HepG2 (cell line): ENCODE measurements around the gene ASXL3. TPM values are rescaled to one million over a fixed set of nuclear protein-coding genes. Genes with fewer than 3 reads are reported as not detected.

Source experiments
- ATAC-seq: fragments of 200-7000 bp; cut with Tn5 transposase; 3 replicates; pipeline ENCODE4 v1.9.1; 2020; ENCODE audit warnings: mild to moderate bottlenecking, moderate library complexity
- BruUV-seq: library from RNA; stranded (reverse); fragments of 400-500 nt; replicated peaks from 2 replicates; lab custom pipeline; 2021; lab: Mats Ljungman, UMichigan
- CTCF ChIA-PET: fragments of 300-600 bp; formaldehyde crosslinking; extraction: SDS; loops from one replicate; lab custom pipeline; 2021; ENCODE audit warnings: low total read pairs, inconsistent platforms, low intra/inter-chr PET ratio; lab: Yijun Ruan, JAX
- POLR2A ChIA-PET: fragments of 350-600 bp; sonication (Branson Sonifier 250); formaldehyde crosslinking; loops from one replicate; lab custom pipeline; 2020; ENCODE audit warnings: antibody characterized with exemption, inconsistent platforms; lab: Yijun Ruan, JAX
- DNase-seq: peaks from one replicate; pipeline ENCODE4 v3.0.0-alpha.2; 2015; ENCODE audit warnings: low spot score
- FAIRE-seq: peaks from 3 replicates; lab custom pipeline; 2011; peaks lifted over from hg19 to GRCh38; lab: Jason Lieb, UNC
- H2AFZ ChIP-seq: one replicate; pipeline ENCODE4 v1.6.1; 2011; ENCODE audit warnings: low read length, inconsistent platforms
- H3K27ac ChIP-seq: fragments of 300-600 bp; 3 replicates; pipeline ENCODE4 v1.8.0; 2011; ENCODE audit warnings: mixed run types, mild to moderate bottlenecking, mixed read lengths, low read length, inconsistent platforms; ENCODE audit not compliant: insufficient read depth; ENCODE audit errors: extremely low read length
- H3K27me3 ChIP-seq, 2 experiments: fragments of 200-600 bp in 1 of 2; 2 replicates in 1 of 2; 3 replicates in 1 of 2; pipeline versions ENCODE4 v1.6.0 to v1.8.0; 2011; ENCODE audit warnings: low read length in 2 of 2, mild to moderate bottlenecking in 2 of 2, moderate library complexity in 2 of 2, inconsistent platforms in 1 of 2; ENCODE audit not compliant: insufficient read depth in 2 of 2, control insufficient read depth in 1 of 2
- H3K36me3 ChIP-seq, 2 experiments: fragments of 200-600 bp in 1 of 2; replicated peaks in 1 of 2; 2 replicates in 1 of 2; 3 replicates in 1 of 2; pipeline versions ENCODE4 v1.5.1 to v1.8.0; 2011; ENCODE audit warnings: low read length in 2 of 2, inconsistent platforms in 1 of 2; ENCODE audit not compliant: insufficient read depth in 2 of 2, control insufficient read depth in 1 of 2
- H3K4me1 ChIP-seq: 2 replicates; pipeline ENCODE4 v1.5.1; 2012; ENCODE audit warnings: low read length, inconsistent platforms; ENCODE audit not compliant: insufficient read depth
- H3K4me2 ChIP-seq: 2 replicates; pipeline ENCODE4 v1.6.0; 2011; ENCODE audit warnings: low read depth, low read length, inconsistent platforms
- H3K4me3 ChIP-seq, 3 experiments: fragments of 200-600 bp in 1 of 3; sonication (generic), shearing (Covaris generic) in 1 of 3; replicated peaks in 1 of 3; 2 replicates each; pipeline ENCODE4 v1.5.1; 2011 to 2016; ENCODE audit warnings: low read length in 3 of 3, inconsistent platforms in 2 of 3, low read depth in 2 of 3, mild to moderate bottlenecking in 2 of 3, control low read depth in 1 of 3, mixed read lengths in 1 of 3; ENCODE audit not compliant: insufficient read depth in 1 of 3
- H3K79me2 ChIP-seq: one replicate; pipeline ENCODE4 v1.6.1; 2011; ENCODE audit warnings: low read length, inconsistent platforms; ENCODE audit not compliant: insufficient read depth
- H3K9ac ChIP-seq: 2 replicates; pipeline ENCODE4 v1.6.0; 2011; ENCODE audit warnings: mild to moderate bottlenecking, low read depth, low read length, inconsistent platforms; ENCODE audit not compliant: insufficient read depth
- H3K9me3 ChIP-seq: 2 replicates; pipeline ENCODE4 v1.5.1; 2012; ENCODE audit warnings: mild to moderate bottlenecking, low read length
- H4K20me1 ChIP-seq: 2 replicates; pipeline ENCODE4 v1.6.0; 2011; ENCODE audit warnings: inconsistent platforms, mild to moderate bottlenecking, low read length, moderate library complexity; ENCODE audit not compliant: insufficient read depth
- ATF7 ChIP-seq, 2 experiments: fragments of 450-650 bp in 1 of 2; sonication (generic) in 1 of 2; formaldehyde crosslinking in 1 of 2; IDR thresholded peaks; 2 replicates each; pipeline versions ENCODE4 v1.4.0 to v1.6.1; 2016 to 2020; ENCODE audit warnings: antibody characterized with exemption in 1 of 2, mild to moderate bottlenecking in 1 of 2, missing genetic modification reagents in 1 of 2
- BORCS8-MEF2B ChIP-seq: sonication (generic); formaldehyde crosslinking; IDR thresholded peaks from 2 replicates; pipeline ENCODE4 v1.8.0; 2022; ENCODE audit warnings: mild to moderate bottlenecking, missing genetic modification reagents
- FOXP4 ChIP-seq: sonication (generic); formaldehyde crosslinking; IDR thresholded peaks from 2 replicates; pipeline ENCODE4 v1.4.0; 2020; ENCODE audit warnings: missing genetic modification reagents
- JUN ChIP-seq: sonication (generic); formaldehyde crosslinking; IDR thresholded peaks from 2 replicates; pipeline ENCODE4 v1.4.0; 2020; ENCODE audit warnings: mild to moderate bottlenecking, missing genetic modification reagents
- KDM6A ChIP-seq: IDR thresholded peaks from 2 replicates; pipeline ENCODE4 v1.6.1; 2016; ENCODE audit warnings: low read depth
- MEIS1 ChIP-seq: sonication (generic); formaldehyde crosslinking; IDR thresholded peaks from 2 replicates; pipeline ENCODE4 v1.9.0; 2021; ENCODE audit warnings: mild to moderate bottlenecking, missing genetic modification reagents, moderate library complexity, borderline replicate concordance
- PAXIP1 ChIP-seq: sonication (generic); formaldehyde crosslinking; conservative IDR thresholded peaks from 2 replicates; pipeline ENCODE4 v1.4.0; 2020; ENCODE audit warnings: mild to moderate bottlenecking, missing genetic modification reagents, moderate library complexity
- TERF1 ChIP-seq: sonication (generic); formaldehyde crosslinking; IDR thresholded peaks from 2 replicates; pipeline ENCODE4 v1.8.0; 2022; ENCODE audit warnings: mild to moderate bottlenecking, missing genetic modification reagents, moderate library complexity
- TMF1 ChIP-seq: sonication (generic); formaldehyde crosslinking; IDR thresholded peaks from 2 replicates; pipeline ENCODE4 v1.8.1; 2022; ENCODE audit warnings: low read depth, missing genetic modification reagents
- ZC3H4 ChIP-seq: sonication (generic); formaldehyde crosslinking; IDR thresholded peaks from 2 replicates; pipeline ENCODE4 v1.4.0; 2020; ENCODE audit warnings: missing genetic modification reagents, borderline replicate concordance
- ZFYVE20 ChIP-seq: sonication (generic); formaldehyde crosslinking; IDR thresholded peaks from 2 replicates; pipeline ENCODE4 v1.8.0; 2023; ENCODE audit warnings: low read depth, mild to moderate bottlenecking, moderate library complexity, missing genetic modification reagents, borderline replicate concordance
- ZNF496 ChIP-seq: sonication (generic); formaldehyde crosslinking; IDR thresholded peaks from 2 replicates; pipeline ENCODE4 v1.8.1; 2023; ENCODE audit warnings: mild to moderate bottlenecking, moderate library complexity, missing genetic modification reagents; ENCODE audit not compliant: insufficient replicate concordance
- WGBS: methylation state at CpG from one replicate; pipeline ENCODE4 v1.1.6; 2017; ENCODE audit warnings: low lambda C conversion rate; 5-methylcytosine and 5-hydroxymethylcytosine counted together
- in situ Hi-C: cut with HindIII; loops from 2 replicates; pipeline ENCODE4 v1.10.0; 2017; ENCODE audit warnings: low pct_unique_long_range_greater_than_20kb; ENCODE audit not compliant: extremely low pct_ligation_motif_present
- intact Hi-C: fragments of 100-400 bp; cut with micrococcal nuclease; formaldehyde crosslinking; loops from one replicate; pipeline ENCODE4 v1.10.0; 2022; ENCODE audit not compliant: unreplicated experiment
- polyA plus RNA-seq, 8 experiments: library from polyadenylated mRNA; depleted of rRNA in 3 of 8; stranded (reverse) in 7 of 8; unstranded in 1 of 8; fragments of >200 nt; fragmentation: Illumina TruSeq in 4 of 8; extraction: Trizol in 4 of 8; gene quantifications; 2 replicates each; pipeline versions ENCODE4 v1.2.1 to v1.2.3, GENCODE V29; 2011 to 2016; ENCODE audit warnings: low read depth in 4 of 8, missing spikeins in 1 of 8, mixed read lengths in 1 of 8; ENCODE audit not compliant: insufficient read depth in 1 of 8
- total RNA-seq, 5 experiments: library from RNA; depleted of rRNA; stranded (reverse); fragments of >200 nt; fragmentation: Illumina TruSeq; extraction: Trizol; gene quantifications; 2 replicates each; pipeline ENCODE4 v1.2.3, GENCODE V29; 2016; ENCODE audit warnings: low read depth in 1 of 5

Gene ASXL3
- total and polyA plus RNA-seq, 2 of the 13 experiments (the other 11 are each of a cell fraction or from before 2014, with no cell fraction given), result not detected

GRCh38 chr18:33702625-33703024, 124.6 kb downstream of the ASXL3 start:
- Histone ChIP-seq H2AFZ (no peak overlapping the region), H3K27ac (no peak overlapping the region), H3K4me1 (no peaks in the 10 kb centered on the region), H3K27me3 (no peaks in the 10 kb centered on the region), H3K9ac (no peak overlapping the region), H3K4me3 (no peak overlapping the region), H3K79me2 (no peaks in the 10 kb centered on the region), H3K4me2 (no peak overlapping the region), H3K9me3 (no peaks in the 10 kb centered on the region), H4K20me1 (no peaks in the 10 kb centered on the region), H3K36me3 (no peaks in the 10 kb centered on the region)
- no peak for ATAC-seq
- no peak for FAIRE-seq
- WGBS, result 0% methylated on average over 1 of the region's 1 CpG
- TF ChIP-seq PAXIP1 (CRISPR knock-in tag), result no peak
- BruUV-seq, result no TSS peak
- ChIA-PET CTCF (no interaction called here), POLR2A (no interaction called here)
- intact Hi-C loops (no loop called here), in situ Hi-C loops (no loop called here)
- DNase-seq, result no peak

GRCh38 chr18:33706391-33706790, 128.4 kb downstream of the ASXL3 start:
- Histone ChIP-seq H3K79me2 (no peaks in the 10 kb centered on the region), H4K20me1 (no peaks in the 10 kb centered on the region), H3K9me3 (no peaks in the 10 kb centered on the region), H3K4me3 (no peak overlapping the region), H3K4me1 (no peaks in the 10 kb centered on the region), H3K9ac (no peak overlapping the region), H3K36me3 (no peaks in the 10 kb centered on the region), H3K27ac (no peak overlapping the region), H2AFZ (no peak overlapping the region), H3K27me3 (no peaks in the 10 kb centered on the region), H3K4me2 (no peak overlapping the region)
- no TSS peak for BruUV-seq
- CTCF ChIA-PET, result no interaction called here
- POLR2A ChIA-PET, result no interaction called here
- ATAC-seq (no peak), DNase-seq (no peak), FAIRE-seq (no peak)
- intact Hi-C loops (no loop called here), in situ Hi-C loops (no loop called here)
- WGBS, result 5% methylated on average over 1 of the region's 1 CpG
- TF ChIP-seq TMF1 (CRISPR knock-in tag), result no peak
- no peak for TF ChIP-seq ZC3H4 (CRISPR knock-in tag)
- no peak for TF ChIP-seq ZNF496 (CRISPR knock-in tag)
- no peak for TF ChIP-seq JUN
- no peak for TF ChIP-seq TERF1 (CRISPR knock-in tag)
- TF ChIP-seq ZFYVE20 (CRISPR knock-in tag), result no peak
- TF ChIP-seq FOXP4, result no peak
- no peak for TF ChIP-seq KDM6A (CRISPR knock-in tag)
- TF ChIP-seq ATF7 (IDR thresholded peaks at IDR 0.05), result no peak
- no peak for TF ChIP-seq ATF7 (CRISPR knock-in tag; IDR thresholded peaks at IDR 0.05)
- TF ChIP-seq BORCS8-MEF2B (CRISPR knock-in tag), result no peak
- TF ChIP-seq MEIS1 (CRISPR knock-in tag), result no peak
